ENCODE measurements around the gene KRT6C. TPM values are rescaled to one million over a fixed set of nuclear protein-coding genes. Genes with fewer than 3 reads are reported as not detected.
"Not testable (repeated sequence)": the region's sequence is repeated elsewhere in the genome, so short reads cannot be mapped to it uniquely, and the experiment has no call there.

The KRT6C gene
- total RNA-seq, 2 experiments from 2014 or later = not detected

- no peaks in the 10 kb centered on the region for H3K36me3 Mint-ChIP-seq
- H3K4me1 Mint-ChIP-seq = no peaks in the 10 kb centered on the region
- ATAC-seq = no peak
- no peak overlapping the region for H3K4me3 Mint-ChIP-seq
- CTCF ChIA-PET = no interaction called here
- H3K27ac Mint-ChIP-seq = no peak overlapping the region
- no peak for DNase-seq
- H3K9me3 Mint-ChIP-seq (ENCODE audit: low read depth) = no peaks in the 10 kb centered on the region
- peaks cover 43% of the 10 kb centered on the region for H3K27me3 Mint-ChIP-seq
Measured at GRCh38 chr12:52461693-52462092, 11.9 kb downstream of the KRT6C start.

- CTCF ChIA-PET = interaction anchor here (1.5 kb wide), 1 partner anchor 412 kb away, joined by 5 read pairs; no protein-coding TSS in a partner anchor
- peaks cover 42% of the 10 kb centered on the region for H3K27me3 Mint-ChIP-seq
Measured at GRCh38 chr12:52458861-52459260, 14.7 kb downstream of the KRT6C start.

GRCh38 chr12:52455821-52456220, 17.8 kb downstream of the KRT6C start:
- peaks cover 13% of the 10 kb centered on the region for H3K4me1 Mint-ChIP-seq
- CTCF ChIA-PET = no interaction called here
- H3K27ac Mint-ChIP-seq = no peak overlapping the region
- no peak overlapping the region for H3K4me3 Mint-ChIP-seq
- H3K27me3 Mint-ChIP-seq = peaks cover 35% of the 10 kb centered on the region
- ATAC-seq (no peak), DNase-seq (no peak)
- H3K9me3 Mint-ChIP-seq (ENCODE audit: low read depth) = no peaks in the 10 kb centered on the region
- no peaks in the 10 kb centered on the region for H3K36me3 Mint-ChIP-seq

More at GRCh38 chr12:52458861-52459260, 14.7 kb downstream of the KRT6C start:
- ATAC-seq = no peak
- H3K4me3 Mint-ChIP-seq = no peak overlapping the region
- H3K27ac Mint-ChIP-seq = no peak overlapping the region
- peaks cover 13% of the 10 kb centered on the region for H3K4me1 Mint-ChIP-seq
- no peak for DNase-seq
- H3K36me3 Mint-ChIP-seq = no peaks in the 10 kb centered on the region
- no peaks in the 10 kb centered on the region for H3K9me3 Mint-ChIP-seq (ENCODE audit: low read depth)

GRCh38 chr12:52454411-52455201, 19.0 kb downstream of the KRT6C start:
- ATAC-seq = no peak
- no peak for DNase-seq
- H3K9me3 Mint-ChIP-seq (ENCODE audit: low read depth) = no peaks in the 10 kb centered on the region
- peaks cover 33% of the 10 kb centered on the region for H3K27me3 Mint-ChIP-seq
- no peak overlapping the region for H3K4me3 Mint-ChIP-seq
- no peak overlapping the region for H3K27ac Mint-ChIP-seq
- CTCF ChIA-PET = no interaction called here
- peaks cover 13% of the 10 kb centered on the region for H3K4me1 Mint-ChIP-seq
- no peaks in the 10 kb centered on the region for H3K36me3 Mint-ChIP-seq

- Mint-ChIP-seq H3K4me1 (peaks cover 20% of the 10 kb centered on the region), H3K4me3 (no peak within 1 kb of the TSS), H3K36me3 (no peaks in the 10 kb centered on the region), H3K27ac (no peak within 1 kb of the TSS), H3K9me3 (ENCODE audit: low read depth) (no peaks in the 10 kb centered on the region), H3K27me3 (peaks cover 25% of the 10 kb centered on the region)
- no peak for DNase-seq
- no peak for ATAC-seq
- CTCF ChIA-PET = no interaction called here
Measured at GRCh38 chr12:52452101-52452500, 21.5 kb downstream of the KRT6C start, which contains the start of gene KRT6B. TSS of gene KRT6B (minus strand) at chr12:52452146. CDS start at chr12:52452078, 68 bp downstream.

- H3K4me1 Mint-ChIP-seq = peaks cover 12% of the 10 kb centered on the region
- DNase-seq = no peak
- peaks cover 39% of the 10 kb centered on the region for H3K27me3 Mint-ChIP-seq
- H3K4me3 Mint-ChIP-seq = no peak overlapping the region
- H3K9me3 Mint-ChIP-seq (ENCODE audit: low read depth) = no peaks in the 10 kb centered on the region
- no peak overlapping the region for H3K27ac Mint-ChIP-seq
- CTCF ChIA-PET = no interaction called here
- H3K36me3 Mint-ChIP-seq = no peaks in the 10 kb centered on the region
- ATAC-seq = no peak
Measured at GRCh38 chr12:52448228-52448627, 25.4 kb downstream of the KRT6C start.

- CTCF ChIA-PET; H3K36me3 Mint-ChIP-seq; H3K9me3 Mint-ChIP-seq (ENCODE audit: low read depth); ATAC-seq; H3K4me3 Mint-ChIP-seq; DNase-seq; H3K27ac Mint-ChIP-seq: not testable (repeated sequence)
- peaks cover 12% of the 10 kb centered on the region for H3K4me1 Mint-ChIP-seq
- H3K27me3 Mint-ChIP-seq = peaks cover 48% of the 10 kb centered on the region
Measured at GRCh38 chr12:52447196-52447595, 26.4 kb downstream of the KRT6C start.

- ATAC-seq = no peak
- Mint-ChIP-seq H3K4me3 (no peak overlapping the region), H3K9me3 (ENCODE audit: low read depth) (no peaks in the 10 kb centered on the region), H3K27ac (no peak overlapping the region), H3K4me1 (peaks cover 12% of the 10 kb centered on the region), H3K36me3 (no peaks in the 10 kb centered on the region), H3K27me3 (peaks cover 51% of the 10 kb centered on the region)
- CTCF ChIA-PET = no interaction called here
- no peak for DNase-seq
Measured at GRCh38 chr12:52446367-52447045, 27.1 kb downstream of the KRT6C start.

- Mint-ChIP-seq H3K36me3 (no peaks in the 10 kb centered on the region), H3K4me3 (no peak overlapping the region), H3K4me1 (peaks cover 12% of the 10 kb centered on the region), H3K9me3 (ENCODE audit: low read depth) (no peaks in the 10 kb centered on the region), H3K27ac (no peak overlapping the region), H3K27me3 (peaks cover 56% of the 10 kb centered on the region)
- CTCF ChIA-PET = no interaction called here
- no peak for DNase-seq
- ATAC-seq = no peak
Measured at GRCh38 chr12:52445876-52446275, 27.7 kb downstream of the KRT6C start.

- CTCF ChIA-PET = no interaction called here
Measured at GRCh38 chr12:52444647-52445595, 28.7 kb downstream of the KRT6C start.

GRCh38 chr12:52443966-52444365, 29.6 kb downstream of the KRT6C start:
- Mint-ChIP-seq H3K27ac (no peak overlapping the region), H3K36me3 (no peaks in the 10 kb centered on the region), H3K4me3 (no peak overlapping the region), H3K4me1 (peaks cover 12% of the 10 kb centered on the region), H3K9me3 (ENCODE audit: low read depth) (no peaks in the 10 kb centered on the region), H3K27me3 (peaks cover 54% of the 10 kb centered on the region)
- ATAC-seq (no peak), DNase-seq (no peak)
- CTCF ChIA-PET = no interaction called here

More at GRCh38 chr12:52444647-52445595, 28.7 kb downstream of the KRT6C start:
- DNase-seq (no peak), ATAC-seq (no peak)
- H3K27ac Mint-ChIP-seq = no peak overlapping the region
- H3K36me3 Mint-ChIP-seq = no peaks in the 10 kb centered on the region
- H3K4me3 Mint-ChIP-seq = no peak overlapping the region
- peaks cover 54% of the 10 kb centered on the region for H3K27me3 Mint-ChIP-seq
- peaks cover 12% of the 10 kb centered on the region for H3K4me1 Mint-ChIP-seq
- H3K9me3 Mint-ChIP-seq (ENCODE audit: low read depth) = no peaks in the 10 kb centered on the region

- no peaks in the 10 kb centered on the region for H3K36me3 Mint-ChIP-seq
- ATAC-seq (no peak), DNase-seq (no peak)
- peaks cover 4% of the 10 kb centered on the region for H3K4me1 Mint-ChIP-seq
- no peak overlapping the region for H3K4me3 Mint-ChIP-seq
- H3K9me3 Mint-ChIP-seq (ENCODE audit: low read depth) = no peaks in the 10 kb centered on the region
- CTCF ChIA-PET = no interaction called here
- H3K27me3 Mint-ChIP-seq = peaks cover 54% of the 10 kb centered on the region
- no peak overlapping the region for H3K27ac Mint-ChIP-seq
Measured at GRCh38 chr12:52442600-52443061, 31.0 kb downstream of the KRT6C start.

GRCh38 chr12:52441320-52441911, 32.2 kb downstream of the KRT6C start:
- H3K27me3 Mint-ChIP-seq = peaks cover 58% of the 10 kb centered on the region
- peaks cover 2% of the 10 kb centered on the region for H3K4me1 Mint-ChIP-seq
- no peak overlapping the region for H3K27ac Mint-ChIP-seq
- no peaks in the 10 kb centered on the region for H3K9me3 Mint-ChIP-seq (ENCODE audit: low read depth)
- DNase-seq (no peak), ATAC-seq (no peak)
- CTCF ChIA-PET = no interaction called here
- H3K4me3 Mint-ChIP-seq = no peak overlapping the region
- H3K36me3 Mint-ChIP-seq = no peaks in the 10 kb centered on the region
